ENCODE data around the gene TIMP3.

The TIMP3 gene

DNA sequence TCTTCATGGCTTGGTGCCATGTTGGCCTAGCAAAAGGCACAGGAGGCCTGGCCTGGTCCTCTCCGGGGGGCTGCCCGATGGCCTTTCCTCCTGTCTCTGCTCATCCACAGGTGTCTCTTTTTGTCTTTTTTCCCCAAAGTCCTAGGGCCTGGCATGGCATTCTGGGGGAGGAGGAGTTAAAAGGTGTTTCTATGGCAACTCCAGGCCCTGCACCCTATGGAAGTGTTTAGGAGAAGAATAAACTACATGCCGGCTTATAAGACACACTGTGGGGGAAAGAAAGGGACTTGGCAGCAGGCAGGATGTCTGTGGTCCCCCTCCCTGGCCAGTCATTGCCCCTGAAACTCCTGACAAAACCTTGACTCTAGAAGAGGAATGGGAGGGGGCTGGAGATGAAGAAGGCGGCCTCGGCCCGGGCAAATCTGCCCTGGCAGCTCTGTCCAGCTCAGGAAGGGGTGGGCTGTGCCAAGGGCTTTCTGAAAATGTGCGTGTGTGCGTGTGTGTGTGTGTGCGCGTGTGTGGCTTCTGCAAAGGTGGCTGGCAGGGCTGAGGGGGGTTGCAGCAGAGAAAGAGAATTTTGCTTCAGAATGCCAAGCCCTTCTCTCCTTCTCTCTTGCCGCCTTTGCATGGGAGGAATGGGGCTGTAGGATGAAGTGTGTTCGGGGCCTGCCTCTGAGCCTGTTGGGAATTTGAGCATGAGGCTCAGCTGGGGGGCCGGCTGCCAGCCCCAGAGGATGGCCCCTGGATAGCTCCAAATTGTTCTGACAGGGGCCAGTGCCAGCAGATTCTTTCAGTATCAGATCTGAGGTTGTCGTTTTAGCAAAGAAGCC lies 3.2 kb downstream of the TIMP3 start:
- Mint-ChIP-seq H3K36me3 (ENCODE audit: insufficient read depth) (no peaks in the 10 kb centered on the region), H3K27me3 (peaks cover 77% of the 10 kb centered on the region), H3K4me3 (no peak overlapping the region), H3K4me1 (no peaks in the 10 kb centered on the region), H3K9me3 (no peaks in the 10 kb centered on the region), H3K27ac (ENCODE audit: low read depth) (no peak overlapping the region)
- DNase-seq (ENCODE audit: low spot score in 2 of 2) (no peak), ATAC-seq (replicated peaks; ENCODE audit: extremely low read depth, poor library complexity, severe bottlenecking) (no peak)

DNA sequence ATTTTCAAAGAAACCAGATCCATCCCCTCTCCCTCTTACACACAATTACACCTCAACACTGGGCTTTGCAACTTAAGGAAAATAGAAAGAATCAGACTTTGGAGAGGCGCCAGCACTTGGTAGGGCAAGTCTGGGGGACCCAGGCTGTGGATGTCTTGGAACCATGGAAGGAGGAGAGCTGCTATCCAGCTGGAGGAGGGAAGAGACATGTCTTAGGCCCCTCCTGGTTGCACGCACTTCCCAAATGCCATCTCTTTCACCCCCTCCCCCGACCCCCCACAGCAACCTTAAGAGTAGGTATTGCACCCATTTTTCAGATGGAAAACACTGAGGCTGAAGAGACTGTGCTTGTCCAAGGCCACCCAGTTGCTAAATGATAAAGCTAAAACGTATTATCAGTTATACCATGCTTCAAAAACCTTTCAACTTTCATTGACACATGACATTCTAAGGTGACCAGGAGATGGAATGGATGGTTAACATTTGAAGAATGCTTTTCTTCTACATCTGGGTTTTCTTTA lies 3.9 kb downstream of the TIMP3 start:
- Mint-ChIP-seq H3K36me3 (ENCODE audit: insufficient read depth) (no peaks in the 10 kb centered on the region), H3K9me3 (no peaks in the 10 kb centered on the region), H3K27ac (ENCODE audit: low read depth) (no peak overlapping the region), H3K4me3 (no peak overlapping the region), H3K27me3 (peaks cover 77% of the 10 kb centered on the region), H3K4me1 (no peaks in the 10 kb centered on the region)
- ATAC-seq (replicated peaks; ENCODE audit: extremely low read depth, poor library complexity, severe bottlenecking) (no peak), DNase-seq (ENCODE audit: low spot score in 2 of 2) (no peak)

DNA sequence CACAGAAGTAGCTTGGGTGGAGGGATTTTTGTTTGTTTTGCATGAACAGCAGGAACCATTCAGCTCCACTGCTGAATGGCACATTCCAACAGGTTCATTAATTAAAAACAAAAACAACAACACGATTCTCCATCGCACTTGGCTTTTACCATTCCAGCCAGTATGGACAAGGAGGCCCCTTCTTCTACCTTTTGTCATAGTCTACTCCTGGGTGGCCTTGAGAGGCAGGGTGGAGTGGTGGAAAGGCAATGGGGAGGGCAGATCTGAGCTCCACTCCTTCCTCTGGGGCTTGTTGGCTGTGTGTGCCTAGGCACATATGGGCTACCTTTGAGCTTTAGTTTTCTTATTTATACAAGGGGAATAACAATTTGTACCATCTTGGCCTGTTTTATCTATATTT lies 4.8 kb downstream of the TIMP3 start:
- Mint-ChIP-seq H3K36me3 (ENCODE audit: insufficient read depth) (no peaks in the 10 kb centered on the region), H3K4me1 (no peaks in the 10 kb centered on the region), H3K9me3 (no peaks in the 10 kb centered on the region), H3K4me3 (no peak overlapping the region), H3K27me3 (peaks cover 77% of the 10 kb centered on the region), H3K27ac (ENCODE audit: low read depth) (no peak overlapping the region)
- ATAC-seq (replicated peaks; ENCODE audit: extremely low read depth, poor library complexity, severe bottlenecking) (no peak), DNase-seq (ENCODE audit: low spot score in 2 of 2) (no peak)

DNA sequence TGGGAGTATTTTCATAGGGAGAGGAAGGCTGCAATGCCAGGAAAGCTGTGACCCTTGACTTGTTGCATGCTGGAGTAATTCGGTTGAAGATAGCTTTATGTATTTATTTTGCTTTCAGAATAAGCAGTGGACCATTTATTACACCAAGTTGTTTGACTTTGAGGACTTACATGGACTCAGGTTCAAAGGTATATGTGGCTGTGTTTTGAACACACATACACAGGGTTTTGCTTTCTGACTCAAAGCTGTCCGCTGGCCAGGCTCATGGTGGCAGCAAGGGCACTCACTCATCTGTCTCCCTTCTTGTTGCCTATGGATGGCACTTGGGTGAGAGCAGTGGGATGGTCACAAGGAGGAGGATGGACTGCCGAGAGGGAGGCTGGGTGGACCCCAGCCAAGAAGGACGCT lies 6.5 kb downstream of the TIMP3 start:
- no peak overlapping the region for H3K4me3 Mint-ChIP-seq
- peaks cover 65% of the 10 kb centered on the region for H3K27me3 Mint-ChIP-seq
- no peaks in the 10 kb centered on the region for H3K36me3 Mint-ChIP-seq (ENCODE audit: insufficient read depth)
- H3K27ac Mint-ChIP-seq (ENCODE audit: low read depth): no peak overlapping the region
- ATAC-seq (replicated peaks; ENCODE audit: extremely low read depth, poor library complexity, severe bottlenecking) (no peak), DNase-seq (ENCODE audit: low spot score in 2 of 2) (no peak)
- H3K4me1 Mint-ChIP-seq: no peaks in the 10 kb centered on the region
- no peaks in the 10 kb centered on the region for H3K9me3 Mint-ChIP-seq

GRCh38 chr22:32809786-32810554 lies 8.5 kb downstream of the TIMP3 start:
- DNase-seq (ENCODE audit: low spot score in 2 of 2) (no peak), ATAC-seq (replicated peaks; ENCODE audit: extremely low read depth, poor library complexity, severe bottlenecking) (no peak)
- peaks cover 46% of the 10 kb centered on the region for H3K27me3 Mint-ChIP-seq
- no peaks in the 10 kb centered on the region for H3K9me3 Mint-ChIP-seq
- no peak overlapping the region for H3K27ac Mint-ChIP-seq (ENCODE audit: low read depth)
- no peaks in the 10 kb centered on the region for H3K36me3 Mint-ChIP-seq (ENCODE audit: insufficient read depth)
- H3K4me1 Mint-ChIP-seq: no peaks in the 10 kb centered on the region
- H3K4me3 Mint-ChIP-seq: no peak overlapping the region

DNA sequence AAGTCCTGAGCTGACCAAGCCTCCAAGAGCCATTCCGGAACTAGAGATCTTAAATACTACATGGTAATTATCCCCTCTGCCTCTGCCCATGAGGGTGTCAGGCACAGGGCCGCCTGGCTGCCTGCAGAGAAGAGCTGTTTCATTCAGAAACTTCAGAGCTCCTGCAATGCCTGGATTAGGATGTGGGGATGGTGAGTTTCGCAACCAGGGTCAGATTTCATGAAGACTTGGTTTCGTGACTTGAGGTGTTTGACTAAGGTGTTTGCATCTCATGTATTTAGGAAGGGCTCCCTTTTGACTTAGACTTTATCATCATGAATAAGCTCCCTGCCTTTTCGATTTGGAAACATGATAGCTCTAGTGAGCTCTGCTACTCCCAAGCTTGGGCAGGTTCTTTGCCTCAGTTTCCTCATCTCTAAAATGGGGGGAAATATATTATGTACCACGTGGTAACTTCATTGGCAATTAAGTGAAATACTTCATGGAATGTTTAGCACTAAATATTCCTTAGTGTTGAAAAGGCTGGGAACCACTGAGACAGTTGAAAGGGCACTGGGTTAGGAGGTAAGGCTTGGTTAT lies 9.1 kb downstream of the TIMP3 start:
- Mint-ChIP-seq H3K4me3 (no peak overlapping the region), H3K4me1 (no peaks in the 10 kb centered on the region), H3K9me3 (no peaks in the 10 kb centered on the region), H3K27me3 (peaks cover 39% of the 10 kb centered on the region), H3K36me3 (ENCODE audit: insufficient read depth) (no peaks in the 10 kb centered on the region), H3K27ac (ENCODE audit: low read depth) (no peak overlapping the region)
- DNase-seq (ENCODE audit: low spot score in 2 of 2): no peak
- ATAC-seq (replicated peaks; ENCODE audit: extremely low read depth, poor library complexity, severe bottlenecking): no peak

- Mint-ChIP-seq H3K36me3 (ENCODE audit: insufficient read depth) (no peaks in the 10 kb centered on the region), H3K27me3 (peaks cover 28% of the 10 kb centered on the region)
- no peak for ATAC-seq (replicated peaks; ENCODE audit: extremely low read depth, poor library complexity, severe bottlenecking)
Measured at GRCh38 chr22:32811788-32812545, 10.5 kb downstream of the TIMP3 start.

DNA sequence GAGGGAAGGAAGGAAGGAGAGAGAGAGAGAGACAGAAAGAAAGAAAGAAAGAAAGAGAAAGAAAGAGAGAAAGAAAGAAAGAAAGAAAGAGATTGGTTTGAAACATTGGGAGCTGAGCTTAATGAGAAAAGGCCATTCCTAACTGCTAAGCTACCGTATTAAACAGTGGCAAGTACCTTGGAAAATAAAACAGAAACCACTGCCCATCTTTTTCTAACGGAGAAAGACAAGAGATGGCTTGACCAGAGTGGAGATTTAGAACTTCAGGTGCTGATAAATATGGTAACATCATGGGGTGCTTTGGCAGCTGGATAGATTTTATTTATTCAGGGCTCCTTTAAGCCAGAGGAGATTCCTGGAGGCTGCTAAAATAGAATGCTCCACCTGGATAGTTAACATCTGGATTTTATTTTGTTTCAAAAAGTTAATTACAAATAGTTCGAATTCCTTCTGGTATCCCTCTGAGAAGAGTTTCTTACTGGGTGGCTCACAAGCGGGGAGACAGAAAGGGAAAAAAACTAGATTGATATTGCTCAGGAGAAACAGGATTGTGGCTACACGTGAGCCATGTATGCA lies 12.9 kb downstream of the TIMP3 start:
- DNase-seq (ENCODE audit: low spot score in 2 of 2) (no peak), ATAC-seq (replicated peaks; ENCODE audit: extremely low read depth, poor library complexity, severe bottlenecking) (no peak)
- Mint-ChIP-seq H3K4me3 (no peak overlapping the region), H3K9me3 (no peaks in the 10 kb centered on the region), H3K4me1 (no peaks in the 10 kb centered on the region), H3K36me3 (ENCODE audit: insufficient read depth) (peaks cover 2% of the 10 kb centered on the region), H3K27ac (ENCODE audit: low read depth) (no peak overlapping the region), H3K27me3 (peaks cover 22% of the 10 kb centered on the region)

More at GRCh38 chr22:32811788-32812545, 10.5 kb downstream of the TIMP3 start:
- H3K4me3 Mint-ChIP-seq: no peak overlapping the region
- DNase-seq (ENCODE audit: low spot score in 2 of 2): no peak
- H3K4me1 Mint-ChIP-seq: no peaks in the 10 kb centered on the region
- no peaks in the 10 kb centered on the region for H3K9me3 Mint-ChIP-seq
- no peak overlapping the region for H3K27ac Mint-ChIP-seq (ENCODE audit: low read depth)

GRCh38 chr22:32815059-32815458 lies 13.6 kb downstream of the TIMP3 start:
- DNase-seq (ENCODE audit: low spot score in 2 of 2): no peak
- no peak overlapping the region for H3K27ac Mint-ChIP-seq (ENCODE audit: low read depth)
- peaks cover 2% of the 10 kb centered on the region for H3K36me3 Mint-ChIP-seq (ENCODE audit: insufficient read depth)
- ATAC-seq (replicated peaks; ENCODE audit: extremely low read depth, poor library complexity, severe bottlenecking): no peak
- no peaks in the 10 kb centered on the region for H3K4me1 Mint-ChIP-seq
- H3K27me3 Mint-ChIP-seq: peaks cover 22% of the 10 kb centered on the region
- H3K9me3 Mint-ChIP-seq: no peaks in the 10 kb centered on the region
- no peak overlapping the region for H3K4me3 Mint-ChIP-seq

GRCh38 chr22:32815943-32816342 lies 14.4 kb downstream of the TIMP3 start:
- no peak overlapping the region for H3K27ac Mint-ChIP-seq (ENCODE audit: low read depth)
- DNase-seq (ENCODE audit: low spot score in 2 of 2) (no peak), ATAC-seq (replicated peaks; ENCODE audit: extremely low read depth, poor library complexity, severe bottlenecking) (no peak)
- no peaks in the 10 kb centered on the region for H3K9me3 Mint-ChIP-seq
- no peaks in the 10 kb centered on the region for H3K4me1 Mint-ChIP-seq
- peaks cover 22% of the 10 kb centered on the region for H3K27me3 Mint-ChIP-seq
- H3K4me3 Mint-ChIP-seq: no peak overlapping the region
- H3K36me3 Mint-ChIP-seq (ENCODE audit: insufficient read depth): peaks cover 2% of the 10 kb centered on the region

DNA sequence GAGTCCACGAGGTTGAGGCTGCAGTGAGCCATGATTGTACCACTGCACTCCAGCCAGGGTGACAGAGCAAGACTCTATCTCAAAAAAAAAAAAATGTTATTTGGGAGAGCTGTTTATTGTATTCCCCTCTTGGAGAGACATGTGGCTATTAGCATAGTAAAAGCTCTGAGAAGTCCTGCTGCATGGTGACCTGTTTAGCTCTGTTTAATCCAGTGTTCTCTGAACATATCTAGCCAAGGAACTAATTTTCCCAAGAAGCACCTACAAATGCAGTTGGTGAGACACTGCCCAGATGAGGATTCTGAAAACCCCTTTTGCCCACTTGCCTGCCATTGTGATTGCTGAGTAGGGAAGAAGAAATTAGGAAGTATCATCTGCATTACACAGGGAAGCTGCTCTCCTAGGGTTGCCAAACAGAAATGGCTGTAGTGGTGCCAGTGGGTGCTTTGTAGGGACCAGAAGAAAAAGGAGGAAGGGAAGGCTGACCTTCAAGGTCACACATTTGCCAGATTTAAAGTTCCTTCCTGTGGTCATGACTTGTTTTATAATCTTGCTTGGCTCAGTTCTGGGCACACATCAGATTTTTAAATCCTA lies 15.7 kb downstream of the TIMP3 start:
- H3K9me3 Mint-ChIP-seq: no peaks in the 10 kb centered on the region
- H3K4me1 Mint-ChIP-seq: no peaks in the 10 kb centered on the region
- H3K27me3 Mint-ChIP-seq: peaks cover 28% of the 10 kb centered on the region
- no peak for DNase-seq (ENCODE audit: low spot score in 2 of 2)
- no peak overlapping the region for H3K27ac Mint-ChIP-seq (ENCODE audit: low read depth)
- peaks cover 2% of the 10 kb centered on the region for H3K36me3 Mint-ChIP-seq (ENCODE audit: insufficient read depth)
- H3K4me3 Mint-ChIP-seq: no peak overlapping the region
- no peak for ATAC-seq (replicated peaks; ENCODE audit: extremely low read depth, poor library complexity, severe bottlenecking)

Data from central memory CD8-positive, alpha-beta T cell (primary cell).